PC-9 (cell line): ENCODE data around the gene RTN4RL1.

Source experiments
- EZH2 ChIP-seq: fragments of 200-600 bp; sonication (generic); IDR thresholded peaks from 2 replicates; pipeline ENCODE4 v1.8.0; 2017; ENCODE audit warnings: antibody characterized with exemption, low read depth
- TF ChIP-seq, protein P1 (sequence below): fragments of 200-600 bp; sonication (generic); conservative IDR thresholded peaks from 2 replicates; pipeline ENCODE4 v1.6.1; 2017; ENCODE audit warnings: mixed run types, antibody characterized with exemption, mild to moderate bottlenecking, moderate library complexity

DNA sequence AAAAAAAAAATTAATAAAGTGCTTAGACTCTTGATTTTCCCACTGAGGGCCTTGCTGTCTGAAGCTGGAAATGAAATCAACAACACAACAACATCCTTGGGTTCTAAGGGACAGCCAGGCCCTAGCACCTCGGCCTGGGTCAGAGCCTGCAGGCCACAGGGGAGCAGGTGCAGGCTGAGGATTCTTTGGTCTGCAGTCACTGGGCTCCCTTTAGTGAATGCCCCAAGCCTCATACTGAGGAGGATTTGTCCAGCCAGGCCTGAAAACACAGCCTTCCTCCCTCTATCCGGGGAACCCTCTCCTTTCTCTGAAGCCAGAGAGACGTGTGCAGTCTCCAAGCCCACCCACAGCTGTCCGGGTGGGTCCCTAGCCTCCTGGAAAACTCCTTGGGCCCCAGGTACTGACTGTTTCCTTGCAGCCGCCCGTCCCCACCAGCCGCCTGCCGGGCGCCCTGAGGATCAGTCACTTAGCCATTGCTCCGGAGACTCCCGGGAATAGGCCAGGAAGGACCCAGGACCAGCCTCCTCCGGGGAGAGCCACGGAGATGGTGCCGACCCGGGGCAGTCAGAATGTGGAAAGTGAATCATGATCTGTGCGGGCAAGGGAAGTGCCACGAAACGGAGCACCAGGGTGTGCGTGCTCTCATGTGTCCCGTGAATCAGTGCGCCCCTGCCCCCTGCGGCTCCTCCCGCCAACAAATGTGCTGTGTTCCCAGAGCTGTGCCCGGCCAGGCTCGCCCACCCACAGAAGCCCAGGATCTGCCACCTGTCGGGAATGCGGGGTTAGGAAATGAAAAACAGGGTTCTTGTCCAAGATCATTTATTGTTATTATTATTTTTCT lies 91.0 kb downstream of the RTN4RL1 start:
- TF ChIP-seq, protein P1, sequence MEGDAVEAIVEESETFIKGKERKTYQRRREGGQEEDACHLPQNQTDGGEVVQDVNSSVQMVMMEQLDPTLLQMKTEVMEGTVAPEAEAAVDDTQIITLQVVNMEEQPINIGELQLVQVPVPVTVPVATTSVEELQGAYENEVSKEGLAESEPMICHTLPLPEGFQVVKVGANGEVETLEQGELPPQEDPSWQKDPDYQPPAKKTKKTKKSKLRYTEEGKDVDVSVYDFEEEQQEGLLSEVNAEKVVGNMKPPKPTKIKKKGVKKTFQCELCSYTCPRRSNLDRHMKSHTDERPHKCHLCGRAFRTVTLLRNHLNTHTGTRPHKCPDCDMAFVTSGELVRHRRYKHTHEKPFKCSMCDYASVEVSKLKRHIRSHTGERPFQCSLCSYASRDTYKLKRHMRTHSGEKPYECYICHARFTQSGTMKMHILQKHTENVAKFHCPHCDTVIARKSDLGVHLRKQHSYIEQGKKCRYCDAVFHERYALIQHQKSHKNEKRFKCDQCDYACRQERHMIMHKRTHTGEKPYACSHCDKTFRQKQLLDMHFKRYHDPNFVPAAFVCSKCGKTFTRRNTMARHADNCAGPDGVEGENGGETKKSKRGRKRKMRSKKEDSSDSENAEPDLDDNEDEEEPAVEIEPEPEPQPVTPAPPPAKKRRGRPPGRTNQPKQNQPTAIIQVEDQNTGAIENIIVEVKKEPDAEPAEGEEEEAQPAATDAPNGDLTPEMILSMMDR = no peak
- no peak for TF ChIP-seq EZH2
